SK-N-SH (cell line): Measurements from ENCODE around the gene DEFB126. TPM values are rescaled to one million over a fixed set of nuclear protein-coding genes. Genes with fewer than 3 reads are reported as not detected.

Experiments
- CTCF ChIA-PET: fragments of 300-600, 350-600 bp; formaldehyde crosslinking; extraction: SDS; loops from one replicate; lab custom pipeline; 2021; lab: Yijun Ruan, JAX
- POLR2A ChIA-PET: fragments of 350-600 bp; sonication (Branson Sonifier 250); formaldehyde crosslinking; extraction: SDS; loops from one replicate; lab custom pipeline; 2020; ENCODE audit warnings: antibody characterized with exemption, inconsistent platforms; lab: Yijun Ruan, JAX
- DNase-seq: peaks from one replicate; pipeline ENCODE4 v3.0.0; 2012
- H2AFZ ChIP-seq: fragments of 200-600 bp; sonication (generic); 2 replicates; pipeline ENCODE4 v1.8.1; 2016; ENCODE audit warnings: antibody characterized with exemption, mild to moderate bottlenecking, low read depth
- H3F3A ChIP-seq: fragments of 200-600 bp; sonication (generic); replicated peaks from 2 replicates; pipeline ENCODE3; 2016; ENCODE audit warnings: antibody characterized with exemption, mild to moderate bottlenecking; ENCODE audit not compliant: insufficient read depth
- H3K27ac ChIP-seq, 2 experiments: fragments of 200-500 bp in 1 of 2; fragments of 200-600 bp in 1 of 2; sonication (Bioruptor generic) in 1 of 2; sonication (generic), shearing (Covaris generic) in 1 of 2; 2 replicates each; pipeline versions ENCODE4 v1.5.1 to v1.6.1; 2014 to 2016; ENCODE audit warnings: low read depth in 2 of 2, inconsistent platforms in 1 of 2, low read length in 1 of 2, mild to moderate bottlenecking in 1 of 2, mixed read lengths in 1 of 2
- H3K27me3 ChIP-seq: fragments of 200-600 bp; sonication (generic), shearing (Covaris generic); 2 replicates; pipeline ENCODE4 v1.6.1; 2016; ENCODE audit warnings: mixed run types; ENCODE audit not compliant: insufficient read depth
- H3K36me3 ChIP-seq, 2 experiments: fragments of 200-500 bp in 1 of 2; fragments of 200-600 bp in 1 of 2; sonication (Bioruptor generic) in 1 of 2; sonication (generic) in 1 of 2; replicated peaks in 1 of 2; 2 replicates each; pipeline versions ENCODE3 to v1.5.1; 2014 to 2016; ENCODE audit warnings: low read length in 1 of 2, mild to moderate bottlenecking in 1 of 2; ENCODE audit not compliant: insufficient read depth in 2 of 2, control insufficient read depth in 1 of 2
- H3K4me1 ChIP-seq, 2 experiments: fragments of 200-500 bp in 1 of 2; fragments of 200-600 bp in 1 of 2; sonication (Bioruptor generic) in 1 of 2; sonication (generic), shearing (Covaris generic) in 1 of 2; 2 replicates each; pipeline versions ENCODE4 v1.5.1 to v1.6.1; 2014 to 2016; ENCODE audit warnings: low read depth in 1 of 2, low read length in 1 of 2, mixed run types in 1 of 2; ENCODE audit not compliant: insufficient read depth in 2 of 2, control insufficient read depth in 1 of 2
- H3K4me2 ChIP-seq: fragments of 200-600 bp; sonication (generic), shearing (Covaris generic); 2 replicates; pipeline ENCODE4 v1.6.1; 2017; ENCODE audit warnings: mixed run types
- H3K4me3 ChIP-seq, 2 experiments: fragments of 200-500 bp in 1 of 2; fragments of 200-600 bp in 1 of 2; sonication (Bioruptor generic) in 1 of 2; sonication (generic), shearing (Covaris generic) in 1 of 2; 2 replicates each; pipeline versions ENCODE4 v1.5.1 to v1.8.1; 2014 to 2016; ENCODE audit warnings: low read depth in 2 of 2, inconsistent platforms in 1 of 2, low read length in 1 of 2, mild to moderate bottlenecking in 1 of 2, mixed read lengths in 1 of 2, moderate library complexity in 1 of 2
- H3K79me2 ChIP-seq: fragments of 200-600 bp; sonication (generic); 2 replicates; pipeline ENCODE4 v1.8.1; 2017; ENCODE audit warnings: mild to moderate bottlenecking; ENCODE audit not compliant: insufficient read depth
- H3K9ac ChIP-seq: fragments of 200-600 bp; sonication (generic); 2 replicates; pipeline ENCODE4 v1.6.1; 2017; ENCODE audit warnings: mixed run types
- H3K9me2 ChIP-seq: fragments of 200-600 bp; sonication (generic); 2 replicates; pipeline ENCODE4 v1.6.1; 2017; ENCODE audit warnings: mixed run types
- H3K9me3 ChIP-seq: fragments of 200-600 bp; sonication (generic); 2 replicates; pipeline ENCODE4 v1.6.1; 2017; ENCODE audit warnings: mixed run types, mild to moderate bottlenecking, moderate library complexity
- H4K20me1 ChIP-seq: fragments of 200-600 bp; sonication (generic); 2 replicates; pipeline ENCODE4 v1.6.1; 2017; ENCODE audit warnings: mild to moderate bottlenecking, mixed run types; ENCODE audit not compliant: insufficient read depth
- CHD2 ChIP-seq: fragments of 150-350 bp; IDR thresholded peaks from 2 replicates; pipeline ENCODE4 v1.6.1; 2018; ENCODE audit warnings: low read length; ENCODE audit not compliant: partially characterized antibody
- ELF1 ChIP-seq: IDR thresholded peaks from 2 replicates; pipeline ENCODE4 v1.4.0; 2012
- EP300 ChIP-seq, 2 experiments: IDR thresholded peaks; 2 replicates each; pipeline versions ENCODE4 v1.4.0 to v1.6.1; 2012; ENCODE audit warnings: borderline replicate concordance in 1 of 2, low read depth in 1 of 2, low read length in 1 of 2
- EZH2phosphoT487 ChIP-seq: fragments of 200-600 bp; sonication (generic); IDR thresholded peaks from 2 replicates; pipeline ENCODE4 v1.6.1; 2017; ENCODE audit warnings: low read depth, mixed run types, mild to moderate bottlenecking, antibody characterized with exemption, moderate library complexity, borderline replicate concordance
- FOXJ3 ChIP-seq: sonication (generic); formaldehyde crosslinking; IDR thresholded peaks from 2 replicates; pipeline ENCODE4 v1.5.1; 2020; ENCODE audit warnings: mild to moderate bottlenecking, missing genetic modification reagents
- FOXM1 ChIP-seq: IDR thresholded peaks from 2 replicates; pipeline ENCODE4 v1.4.0; 2012; ENCODE audit warnings: low read depth, mild to moderate bottlenecking
- JUND ChIP-seq: IDR thresholded peaks from 2 replicates; pipeline ENCODE4 v1.4.0; 2012
- NFIC ChIP-seq: IDR thresholded peaks from 2 replicates; pipeline ENCODE4 v1.4.0; 2012; ENCODE audit warnings: borderline replicate concordance
- NRF1 ChIP-seq: IDR thresholded peaks from 2 replicates; pipeline ENCODE4 v1.6.1; 2012; ENCODE audit warnings: low read depth, mild to moderate bottlenecking, low read length
- POLR2AphosphoS5 ChIP-seq: IDR thresholded peaks from 2 replicates; pipeline ENCODE4 v1.6.1; 2012; ENCODE audit warnings: low read depth, low read length
- RFX5 ChIP-seq: IDR thresholded peaks from 2 replicates; pipeline ENCODE4 v1.6.1; 2012; ENCODE audit warnings: mild to moderate bottlenecking, improper control_type of control experiment, low read length
- SIN3A ChIP-seq: IDR thresholded peaks from 2 replicates; pipeline ENCODE4 v1.6.1; 2012; ENCODE audit warnings: low read depth, mild to moderate bottlenecking, low read length, moderate library complexity, borderline replicate concordance
- TCF12 ChIP-seq: IDR thresholded peaks from 2 replicates; pipeline ENCODE4 v1.4.0; 2012
- TEAD4 ChIP-seq: IDR thresholded peaks from 2 replicates; pipeline ENCODE4 v1.4.0; 2012; ENCODE audit warnings: mild to moderate bottlenecking, borderline replicate concordance; ENCODE audit not compliant: insufficient read depth
- polyA plus RNA-seq, 3 experiments: library from polyadenylated mRNA; depleted of rRNA; stranded (reverse); fragments of >200 nt; gene quantifications; 2 replicates each; pipeline ENCODE4 v1.2.3, GENCODE V29; 2012
- TF ChIP-seq, protein P1 (sequence below): IDR thresholded peaks from 2 replicates; pipeline ENCODE4 v1.4.0; 2012; ENCODE audit warnings: low read depth, borderline replicate concordance
- TF ChIP-seq, protein P2 (sequence below): IDR thresholded peaks from 2 replicates; pipeline ENCODE4; 2012
- TF ChIP-seq, protein P3 (sequence below): fragments of 150-350 bp; IDR thresholded peaks from 2 replicates; pipeline ENCODE4 v1.6.1; 2016; ENCODE audit warnings: mild to moderate bottlenecking, low read depth, low read length
- TF ChIP-seq, protein P4 (sequence below): IDR thresholded peaks from 2 replicates; pipeline ENCODE4 v1.4.0; 2012; ENCODE audit warnings: low read depth, borderline replicate concordance
- TF ChIP-seq, protein P5 (sequence below): fragments of 200-600 bp; sonication (generic); IDR thresholded peaks from 2 replicates; pipeline ENCODE4 v1.6.1; 2017; ENCODE audit warnings: antibody characterized with exemption, mild to moderate bottlenecking, moderate library complexity

Gene DEFB126
- polyA plus RNA-seq, 1 of the 3 experiments (the other 2 are of a cell fraction), result not detected

DNA sequence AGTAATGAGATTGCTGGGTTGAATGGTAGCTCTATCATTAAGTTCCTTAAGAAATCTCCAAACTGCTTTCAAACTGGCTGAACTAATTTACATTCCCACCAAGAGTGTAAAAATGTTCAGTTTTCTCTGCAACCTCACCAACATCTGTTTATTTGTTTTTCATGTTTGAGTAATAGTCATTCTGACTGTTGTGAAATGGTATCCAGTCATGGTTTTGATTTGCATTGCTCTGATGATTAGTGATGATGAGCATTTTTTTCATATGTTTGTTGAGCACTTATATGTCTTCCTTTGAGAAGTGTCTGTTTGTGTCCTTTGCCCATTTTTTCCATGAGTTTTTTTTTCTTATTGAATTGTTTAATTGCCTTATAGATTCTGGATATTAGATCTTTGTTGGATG lies 30.0 kb upstream of the DEFB126 start:
- Histone ChIP-seq H2AFZ (no peak overlapping the region), H3K9me3 (no peaks in the 10 kb centered on the region), H3K4me1 (no peaks in the 10 kb centered on the region), H3K9ac (no peak overlapping the region), H3K79me2 (no peaks in the 10 kb centered on the region), H3K4me2 (no peak overlapping the region), H3K4me3 (no peak overlapping the region), H3K27me3 (no peaks in the 10 kb centered on the region), H3K9me2 (no peaks in the 10 kb centered on the region), H3K27ac (no peak overlapping the region), H4K20me1 (no peaks in the 10 kb centered on the region), H3F3A (no peaks in the 10 kb centered on the region), H3K36me3 (no peaks in the 10 kb centered on the region)
- TF ChIP-seq NFIC, result no peak
- TF ChIP-seq, protein P1, sequence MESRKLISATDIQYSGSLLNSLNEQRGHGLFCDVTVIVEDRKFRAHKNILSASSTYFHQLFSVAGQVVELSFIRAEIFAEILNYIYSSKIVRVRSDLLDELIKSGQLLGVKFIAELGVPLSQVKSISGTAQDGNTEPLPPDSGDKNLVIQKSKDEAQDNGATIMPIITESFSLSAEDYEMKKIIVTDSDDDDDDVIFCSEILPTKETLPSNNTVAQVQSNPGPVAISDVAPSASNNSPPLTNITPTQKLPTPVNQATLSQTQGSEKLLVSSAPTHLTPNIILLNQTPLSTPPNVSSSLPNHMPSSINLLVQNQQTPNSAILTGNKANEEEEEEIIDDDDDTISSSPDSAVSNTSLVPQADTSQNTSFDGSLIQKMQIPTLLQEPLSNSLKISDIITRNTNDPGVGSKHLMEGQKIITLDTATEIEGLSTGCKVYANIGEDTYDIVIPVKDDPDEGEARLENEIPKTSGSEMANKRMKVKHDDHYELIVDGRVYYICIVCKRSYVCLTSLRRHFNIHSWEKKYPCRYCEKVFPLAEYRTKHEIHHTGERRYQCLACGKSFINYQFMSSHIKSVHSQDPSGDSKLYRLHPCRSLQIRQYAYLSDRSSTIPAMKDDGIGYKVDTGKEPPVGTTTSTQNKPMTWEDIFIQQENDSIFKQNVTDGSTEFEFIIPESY, result no peak
- TF ChIP-seq, protein P2, sequence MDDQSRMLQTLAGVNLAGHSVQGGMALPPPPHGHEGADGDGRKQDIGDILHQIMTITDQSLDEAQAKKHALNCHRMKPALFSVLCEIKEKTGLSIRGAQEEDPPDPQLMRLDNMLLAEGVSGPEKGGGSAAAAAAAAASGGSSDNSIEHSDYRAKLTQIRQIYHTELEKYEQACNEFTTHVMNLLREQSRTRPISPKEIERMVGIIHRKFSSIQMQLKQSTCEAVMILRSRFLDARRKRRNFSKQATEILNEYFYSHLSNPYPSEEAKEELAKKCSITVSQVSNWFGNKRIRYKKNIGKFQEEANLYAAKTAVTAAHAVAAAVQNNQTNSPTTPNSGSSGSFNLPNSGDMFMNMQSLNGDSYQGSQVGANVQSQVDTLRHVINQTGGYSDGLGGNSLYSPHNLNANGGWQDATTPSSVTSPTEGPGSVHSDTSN, result no peak
- no peak for TF ChIP-seq TEAD4
- TF ChIP-seq RFX5, result no peak
- TF ChIP-seq FOXJ3, result no peak
- no peak for TF ChIP-seq POLR2AphosphoS5
- TF ChIP-seq, protein P3, sequence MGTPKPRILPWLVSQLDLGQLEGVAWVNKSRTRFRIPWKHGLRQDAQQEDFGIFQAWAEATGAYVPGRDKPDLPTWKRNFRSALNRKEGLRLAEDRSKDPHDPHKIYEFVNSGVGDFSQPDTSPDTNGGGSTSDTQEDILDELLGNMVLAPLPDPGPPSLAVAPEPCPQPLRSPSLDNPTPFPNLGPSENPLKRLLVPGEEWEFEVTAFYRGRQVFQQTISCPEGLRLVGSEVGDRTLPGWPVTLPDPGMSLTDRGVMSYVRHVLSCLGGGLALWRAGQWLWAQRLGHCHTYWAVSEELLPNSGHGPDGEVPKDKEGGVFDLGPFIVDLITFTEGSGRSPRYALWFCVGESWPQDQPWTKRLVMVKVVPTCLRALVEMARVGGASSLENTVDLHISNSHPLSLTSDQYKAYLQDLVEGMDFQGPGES, result no peak
- TF ChIP-seq EZH2phosphoT487, result no peak
- no peak for TF ChIP-seq TCF12
- TF ChIP-seq JUND, result no peak
- TF ChIP-seq FOXM1, result no peak
- TF ChIP-seq EP300 (IDR thresholded peaks at IDR 0.05; ENCODE audit: borderline replicate concordance in 1 of 2, low read depth in 1 of 2, low read length in 1 of 2), result no peak
- TF ChIP-seq SIN3A, result no peak
- no peak for TF ChIP-seq CHD2
- no peak for TF ChIP-seq NRF1
- CTCF ChIA-PET, result interaction anchor here (0.8 kb wide), 1 partner anchor 54 kb away, joined by 3 read pairs; no protein-coding TSS in a partner anchor
- no peak for DNase-seq
- POLR2A ChIA-PET, result no interaction called here

DNA sequence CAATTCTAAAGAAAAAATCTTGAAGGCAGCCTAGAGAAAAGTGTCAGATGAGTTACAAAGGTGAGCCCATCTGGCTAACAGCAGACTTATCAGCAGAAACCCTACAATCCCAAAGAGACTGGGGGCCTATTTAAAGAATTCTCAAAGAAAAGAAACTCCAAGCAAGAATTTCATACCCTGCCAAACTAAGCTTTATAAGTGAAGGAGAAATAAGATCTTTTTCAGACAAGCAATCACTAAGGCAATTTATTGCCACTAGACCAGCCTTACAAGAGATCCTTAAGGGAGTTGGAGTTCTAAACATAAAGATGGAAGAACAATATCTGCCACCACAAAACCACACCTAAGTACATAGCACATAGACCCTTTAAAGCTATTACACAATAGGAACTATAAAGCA lies 24.9 kb upstream of the DEFB126 start:
- CTCF ChIA-PET, result interaction anchor here (0.8 to 2.0 kb wide), 3 partner anchors 9 to 20 kb away, joined by 3 to 5 read pairs (median 4); no protein-coding TSS in a partner anchor
- DNase-seq, result no peak
- H3K4me1 ChIP-seq, result no peaks in the 10 kb centered on the region
- no peaks in the 10 kb centered on the region for H3K36me3 ChIP-seq
- no peak overlapping the region for H3K4me2 ChIP-seq
- H4K20me1 ChIP-seq, result no peaks in the 10 kb centered on the region
- H3K27ac ChIP-seq, result no peak overlapping the region
- no peak overlapping the region for H3K4me3 ChIP-seq
- TF ChIP-seq ELF1 (no peak), SIN3A (no peak), EZH2phosphoT487 (no peak)
- TF ChIP-seq, protein P3, result no peak
- TF ChIP-seq, protein P4, sequence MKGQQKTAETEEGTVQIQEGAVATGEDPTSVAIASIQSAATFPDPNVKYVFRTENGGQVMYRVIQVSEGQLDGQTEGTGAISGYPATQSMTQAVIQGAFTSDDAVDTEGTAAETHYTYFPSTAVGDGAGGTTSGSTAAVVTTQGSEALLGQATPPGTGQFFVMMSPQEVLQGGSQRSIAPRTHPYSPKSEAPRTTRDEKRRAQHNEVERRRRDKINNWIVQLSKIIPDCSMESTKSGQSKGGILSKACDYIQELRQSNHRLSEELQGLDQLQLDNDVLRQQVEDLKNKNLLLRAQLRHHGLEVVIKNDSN, result no peak
- TF ChIP-seq, protein P5, sequence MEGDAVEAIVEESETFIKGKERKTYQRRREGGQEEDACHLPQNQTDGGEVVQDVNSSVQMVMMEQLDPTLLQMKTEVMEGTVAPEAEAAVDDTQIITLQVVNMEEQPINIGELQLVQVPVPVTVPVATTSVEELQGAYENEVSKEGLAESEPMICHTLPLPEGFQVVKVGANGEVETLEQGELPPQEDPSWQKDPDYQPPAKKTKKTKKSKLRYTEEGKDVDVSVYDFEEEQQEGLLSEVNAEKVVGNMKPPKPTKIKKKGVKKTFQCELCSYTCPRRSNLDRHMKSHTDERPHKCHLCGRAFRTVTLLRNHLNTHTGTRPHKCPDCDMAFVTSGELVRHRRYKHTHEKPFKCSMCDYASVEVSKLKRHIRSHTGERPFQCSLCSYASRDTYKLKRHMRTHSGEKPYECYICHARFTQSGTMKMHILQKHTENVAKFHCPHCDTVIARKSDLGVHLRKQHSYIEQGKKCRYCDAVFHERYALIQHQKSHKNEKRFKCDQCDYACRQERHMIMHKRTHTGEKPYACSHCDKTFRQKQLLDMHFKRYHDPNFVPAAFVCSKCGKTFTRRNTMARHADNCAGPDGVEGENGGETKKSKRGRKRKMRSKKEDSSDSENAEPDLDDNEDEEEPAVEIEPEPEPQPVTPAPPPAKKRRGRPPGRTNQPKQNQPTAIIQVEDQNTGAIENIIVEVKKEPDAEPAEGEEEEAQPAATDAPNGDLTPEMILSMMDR, result no peak
- no peak overlapping the region for H3K9ac ChIP-seq
- H3K27me3 ChIP-seq, result no peaks in the 10 kb centered on the region
- no peaks in the 10 kb centered on the region for H3K79me2 ChIP-seq
- no peak overlapping the region for H2AFZ ChIP-seq
- POLR2A ChIA-PET, result no interaction called here
- no peaks in the 10 kb centered on the region for H3K9me2 ChIP-seq
- no peaks in the 10 kb centered on the region for H3F3A ChIP-seq
- H3K9me3 ChIP-seq, result no peaks in the 10 kb centered on the region
